GDM1 (cell line): ENCODE measurements around the gene SMARCAL1.
"Not testable (repeated sequence)": the region's sequence is repeated elsewhere in the genome, so short reads cannot be mapped to it uniquely, and the experiment has no call there.

ENCODE experiments used
- DNase-seq: peaks from one replicate; lab custom pipeline; 2025; lab: John Stamatoyannopoulos, UW

Gene SMARCAL1

DNA sequence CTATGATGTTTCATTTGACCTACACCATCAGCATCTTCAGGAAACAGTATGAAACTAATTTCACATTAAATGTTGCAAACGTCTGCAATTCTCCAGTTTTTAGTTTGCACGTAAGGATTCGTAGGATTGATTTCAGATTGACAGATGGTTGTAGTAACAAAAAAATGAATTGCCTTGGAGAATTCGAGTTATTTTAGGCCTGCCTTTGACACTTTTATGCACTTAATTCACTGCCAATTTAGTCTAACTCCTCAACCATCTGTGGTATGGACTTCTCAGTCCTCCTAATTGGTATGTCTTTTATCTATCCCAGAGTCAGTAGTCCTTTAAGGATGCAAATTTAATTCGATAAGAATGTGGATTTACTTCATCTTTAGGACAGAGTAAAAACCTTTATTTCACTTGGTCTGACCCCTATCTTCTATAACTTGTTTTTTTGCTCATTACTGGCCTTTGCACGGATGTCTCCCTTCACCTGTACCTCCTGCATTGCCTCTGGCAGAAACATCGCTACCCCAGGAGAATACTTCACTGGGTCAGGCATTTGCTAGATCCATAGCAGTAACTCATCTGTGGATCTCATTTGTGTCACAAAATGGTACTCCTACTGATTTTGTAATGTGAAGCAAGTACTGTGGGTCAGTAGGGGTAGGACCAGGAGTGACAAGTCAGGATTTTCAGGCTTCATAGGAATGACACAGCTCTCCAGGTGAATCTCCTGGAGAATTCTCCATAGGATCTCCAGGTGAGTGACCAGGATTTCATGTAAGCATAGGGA, 90.3 kb downstream of the SMARCAL1 start:
- DNase-seq: no peak

DNA sequence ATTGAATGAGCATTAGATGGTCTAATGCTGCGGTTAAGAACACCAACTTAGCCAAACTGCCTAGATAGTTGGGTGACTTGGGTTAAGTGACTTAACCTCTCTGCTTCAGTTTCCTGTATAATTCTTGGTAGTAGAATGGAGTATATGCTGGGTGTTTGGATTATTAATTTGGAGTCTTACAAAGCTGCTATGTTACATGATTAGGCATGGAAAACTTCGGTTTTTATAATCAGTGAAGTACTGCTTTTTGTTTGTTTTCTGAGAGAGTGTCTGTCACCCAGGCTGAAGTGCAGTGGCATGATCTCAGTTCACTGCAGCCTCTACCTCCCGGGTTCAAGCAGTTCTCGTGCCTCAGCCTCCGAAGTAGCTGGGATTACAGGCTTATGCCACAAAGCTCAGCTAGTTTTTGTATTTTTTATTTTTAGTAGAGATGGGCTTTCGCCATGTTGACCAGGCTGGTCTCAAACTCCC, 90.9 kb downstream of the SMARCAL1 start:
- DNase-seq: no peak

DNA sequence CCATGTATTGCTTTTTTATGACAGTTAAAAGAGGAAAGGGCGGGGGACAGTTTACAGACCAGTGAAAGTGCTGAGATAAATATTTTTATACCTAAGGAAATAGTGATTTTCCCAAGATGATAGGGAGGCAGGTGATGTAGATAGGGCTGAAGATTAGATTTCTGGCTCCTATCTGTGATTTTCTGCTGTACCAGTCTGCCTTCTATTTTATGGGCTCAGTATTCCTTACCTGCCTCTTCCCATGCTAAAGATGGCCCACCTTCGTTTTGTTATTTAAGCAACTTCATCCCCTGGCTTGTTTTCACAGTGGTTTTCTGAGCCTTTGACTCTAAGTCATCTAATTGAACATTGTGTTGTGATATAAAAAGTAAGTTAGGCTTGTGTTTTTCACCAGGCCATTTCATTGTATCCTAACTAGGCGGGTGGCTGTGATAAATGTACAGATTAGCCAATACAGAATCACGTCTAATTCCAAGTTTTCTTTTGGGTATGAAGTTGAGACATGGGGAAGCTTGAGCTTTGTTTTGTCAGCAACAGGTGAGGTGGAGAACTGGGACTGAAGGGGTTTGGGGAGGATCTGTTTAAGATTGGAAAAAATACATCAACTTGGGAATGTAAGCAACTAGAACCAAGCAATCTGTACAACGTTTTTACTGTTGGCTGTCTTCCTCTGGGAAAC, 91.6 kb downstream of the SMARCAL1 start:
- no peak for DNase-seq

DNA sequence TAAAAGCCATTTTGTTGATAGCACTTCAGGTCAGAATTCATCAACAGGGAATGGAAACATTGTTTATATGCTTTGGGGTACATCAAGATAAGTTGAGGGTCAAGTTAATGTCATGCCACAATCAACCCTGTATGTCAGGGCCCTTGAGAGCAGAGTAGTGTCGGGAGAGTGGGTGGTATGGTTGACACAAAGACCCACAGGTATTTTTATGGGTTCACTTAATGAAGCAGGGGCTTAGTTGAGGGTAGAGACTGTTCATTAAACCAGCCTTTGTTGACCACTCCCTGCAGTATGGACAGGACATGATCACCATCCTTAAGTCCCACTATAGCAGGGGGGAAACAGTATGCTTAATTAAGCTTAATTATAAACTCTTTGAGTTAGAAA, 92.1 kb downstream of the SMARCAL1 start:
- DNase-seq: no peak

DNA sequence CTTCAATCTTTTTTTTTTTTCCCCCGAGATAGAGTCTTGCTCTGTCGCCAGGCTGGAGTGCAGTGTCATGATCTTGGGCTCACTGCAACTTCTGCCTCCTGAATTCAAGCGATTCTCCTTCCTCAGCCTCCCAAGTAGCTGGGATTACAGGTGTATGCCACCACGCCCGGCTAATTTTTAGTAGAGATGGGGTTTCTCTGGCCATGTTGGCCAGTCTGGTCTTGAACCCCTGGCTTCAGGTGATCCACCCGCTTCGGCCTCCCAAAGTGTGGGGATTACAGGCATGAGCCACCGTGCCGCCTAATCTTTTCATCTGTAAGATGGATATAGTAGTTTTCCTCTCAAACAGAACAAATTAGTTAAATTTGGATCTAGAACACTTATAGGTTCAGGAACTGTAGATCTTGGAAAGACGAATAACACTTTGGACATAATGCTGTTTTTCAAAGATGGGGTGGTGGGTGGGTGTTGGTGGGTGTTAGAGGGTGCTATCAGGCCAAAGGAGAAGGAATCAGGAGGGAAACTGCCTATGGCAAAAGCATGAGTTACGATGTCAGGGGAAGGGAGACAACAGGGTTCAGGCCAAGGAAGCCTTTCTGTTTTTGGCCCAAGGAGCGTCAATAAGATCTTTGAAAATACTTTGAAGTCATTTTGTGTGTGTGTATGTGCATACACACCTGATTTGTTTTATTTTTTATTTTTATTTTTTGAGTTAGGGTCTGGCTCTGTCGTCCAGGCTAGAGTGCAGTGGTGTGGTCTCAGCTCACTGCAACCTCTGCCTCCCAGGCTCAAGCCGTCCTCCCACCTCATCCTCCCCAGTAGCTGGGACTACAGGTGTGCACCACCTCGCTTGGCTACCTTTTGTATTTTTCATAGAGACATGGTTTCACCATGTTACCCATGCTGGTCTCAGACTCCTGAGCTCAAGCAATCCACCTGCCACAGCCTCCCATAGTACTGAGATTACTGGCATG, 93.1 kb downstream of the SMARCAL1 start:
- no peak for DNase-seq

DNA sequence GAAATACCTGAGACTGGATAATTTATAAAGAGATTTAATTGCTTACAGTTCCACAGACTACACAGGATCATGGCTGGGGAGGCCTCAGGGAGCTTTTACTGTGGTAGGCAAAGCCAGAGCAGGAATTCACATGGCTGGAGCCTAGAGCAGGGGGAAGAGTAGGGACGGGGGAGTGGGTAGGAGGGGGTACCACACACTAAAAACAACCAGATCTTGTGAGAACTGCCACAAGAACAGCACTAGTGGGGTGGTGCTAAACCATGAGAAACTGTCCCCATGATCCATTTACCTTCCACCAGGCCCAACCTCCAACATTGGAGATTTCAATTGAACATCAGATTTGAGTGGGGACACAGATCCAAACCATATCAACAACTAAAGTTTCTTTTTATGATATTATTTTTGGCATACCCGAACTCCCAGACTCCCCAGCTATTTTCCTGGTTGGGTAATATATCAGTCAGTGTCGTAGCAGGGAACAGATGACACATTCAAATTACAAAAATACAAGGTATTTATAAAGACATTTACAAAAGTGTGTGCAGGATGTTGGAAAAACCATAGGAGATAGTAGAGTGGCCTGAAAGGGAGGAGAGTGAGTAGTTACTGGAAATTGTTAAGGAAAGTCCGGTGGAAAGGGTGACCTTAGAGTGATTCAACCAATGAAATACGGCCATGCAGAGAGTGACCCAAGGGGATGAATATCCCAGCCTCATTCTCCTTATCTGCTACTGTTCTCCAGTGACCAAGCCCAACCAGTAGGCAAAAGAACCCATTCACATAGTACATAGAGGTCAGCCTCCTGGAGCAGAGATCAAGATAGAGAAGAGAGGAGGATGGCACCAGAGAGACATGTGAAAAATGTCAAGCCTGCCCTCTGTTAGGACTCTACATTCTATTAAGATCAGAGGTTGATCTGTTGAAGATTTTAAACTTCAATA, 95.2 kb downstream of the SMARCAL1 start:
- DNase-seq: no peak

DNA sequence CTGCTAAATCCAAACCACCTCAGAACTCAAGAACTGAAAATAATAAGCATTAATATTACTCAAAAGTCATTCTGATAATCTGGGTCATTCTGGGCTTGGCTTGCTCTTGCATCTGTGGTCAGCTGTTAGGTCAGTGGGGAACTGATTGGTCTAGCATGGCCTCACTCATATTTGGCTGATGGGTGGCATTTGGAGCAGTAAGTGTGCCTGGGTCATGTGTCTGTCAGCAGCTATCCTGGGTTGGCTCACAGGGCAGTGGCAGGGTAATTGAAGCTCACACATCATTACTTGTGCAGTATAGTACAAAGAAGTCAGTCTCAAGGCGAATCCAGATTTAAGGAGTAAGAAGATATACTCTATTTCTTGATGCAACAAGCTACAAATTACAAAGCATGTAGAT, 95.9 kb downstream of the SMARCAL1 start:
- no peak for DNase-seq

DNA sequence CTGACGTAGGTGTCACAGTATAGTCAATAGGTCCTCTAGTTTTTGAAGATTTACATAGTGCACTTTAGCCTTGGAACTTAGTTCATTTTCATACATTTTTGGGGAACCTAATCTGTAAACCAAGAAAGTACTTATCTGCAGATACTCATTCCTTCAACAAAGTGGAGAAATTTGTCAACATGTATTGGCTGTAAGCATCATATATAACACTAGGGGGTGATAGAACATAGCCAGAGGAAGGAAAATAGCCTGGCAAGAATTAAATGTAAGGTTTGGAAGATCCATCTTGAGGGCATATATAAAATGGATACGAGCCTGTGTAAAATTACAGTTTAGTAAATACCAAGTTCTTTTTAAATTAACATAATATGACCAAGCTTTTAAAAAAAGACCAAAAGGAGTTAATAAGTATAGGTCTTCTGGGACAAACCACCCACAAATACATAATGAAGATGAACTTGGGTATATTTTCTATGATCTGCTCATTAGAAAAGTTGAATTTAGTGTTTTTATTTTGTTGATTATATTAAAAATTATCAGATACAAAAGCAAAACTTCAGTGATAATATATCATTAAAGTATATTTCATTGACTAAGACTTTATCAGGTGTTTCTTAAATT, 104.6 kb downstream of the SMARCAL1 start:
- DNase-seq: peak; percentile 27

DNA sequence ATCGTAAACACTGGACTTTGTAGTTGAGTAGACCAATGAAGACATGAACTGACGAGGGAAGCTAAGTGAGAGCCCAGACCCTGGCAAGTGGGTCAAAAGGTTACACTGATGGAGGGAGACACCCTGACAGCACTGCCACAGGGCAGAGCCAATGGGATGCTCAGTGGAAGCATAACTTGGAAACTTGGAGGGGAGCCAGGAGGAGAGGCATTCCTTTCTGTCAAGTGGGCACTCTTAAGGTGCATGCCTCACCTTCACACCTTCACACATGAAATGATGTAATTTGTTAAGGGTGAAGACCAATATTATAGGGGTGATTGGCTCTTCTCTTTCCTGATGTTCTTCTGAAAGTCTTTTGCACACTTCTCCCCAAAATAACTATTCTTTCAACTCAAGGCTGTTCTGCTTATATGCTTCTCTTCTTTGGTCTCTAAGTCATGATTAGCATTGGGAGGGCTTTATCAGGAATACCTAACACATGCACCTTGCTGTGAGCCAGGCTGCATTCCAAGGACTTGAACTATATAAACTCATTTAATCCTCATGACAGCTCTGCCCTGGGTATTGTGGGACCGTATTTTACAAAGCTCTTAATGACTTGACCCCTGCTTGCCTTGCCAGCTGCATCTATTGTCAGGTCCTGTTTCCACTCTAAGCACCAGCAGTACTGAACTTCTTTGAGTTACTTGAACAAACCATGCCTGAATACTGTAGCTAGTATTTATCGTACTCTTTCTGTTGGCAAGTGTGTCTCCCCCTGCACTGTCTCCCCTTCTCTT, 105.4 kb downstream of the SMARCAL1 start:
- DNase-seq: no peak

DNA sequence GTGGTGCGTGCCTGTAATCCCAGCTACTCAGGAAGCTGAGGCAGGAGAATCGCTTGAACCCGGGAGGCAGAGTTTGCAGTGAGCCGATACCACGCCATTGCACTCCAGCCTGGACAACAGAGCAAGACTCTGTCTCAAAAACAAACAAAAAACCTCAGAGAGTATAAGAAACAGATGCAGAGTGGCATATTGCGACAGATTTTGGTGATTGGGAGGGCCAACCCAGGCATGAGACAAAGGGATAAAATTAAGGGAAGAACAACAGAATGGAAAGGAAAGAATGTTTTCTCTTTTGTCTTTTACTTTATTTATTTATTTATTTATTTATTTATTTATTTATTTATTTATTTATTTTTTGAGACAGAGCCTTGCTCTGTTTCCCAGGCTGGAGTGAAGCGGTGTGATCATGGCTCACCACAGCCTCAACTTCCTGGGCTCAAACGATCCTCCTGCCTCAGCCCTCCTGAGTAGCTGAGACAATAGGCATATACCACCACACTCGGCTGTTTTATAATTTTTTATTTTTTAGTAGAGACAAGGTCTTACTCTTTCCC, 106.4 kb downstream of the SMARCAL1 start:
- DNase-seq: not testable (repeated sequence)

DNA sequence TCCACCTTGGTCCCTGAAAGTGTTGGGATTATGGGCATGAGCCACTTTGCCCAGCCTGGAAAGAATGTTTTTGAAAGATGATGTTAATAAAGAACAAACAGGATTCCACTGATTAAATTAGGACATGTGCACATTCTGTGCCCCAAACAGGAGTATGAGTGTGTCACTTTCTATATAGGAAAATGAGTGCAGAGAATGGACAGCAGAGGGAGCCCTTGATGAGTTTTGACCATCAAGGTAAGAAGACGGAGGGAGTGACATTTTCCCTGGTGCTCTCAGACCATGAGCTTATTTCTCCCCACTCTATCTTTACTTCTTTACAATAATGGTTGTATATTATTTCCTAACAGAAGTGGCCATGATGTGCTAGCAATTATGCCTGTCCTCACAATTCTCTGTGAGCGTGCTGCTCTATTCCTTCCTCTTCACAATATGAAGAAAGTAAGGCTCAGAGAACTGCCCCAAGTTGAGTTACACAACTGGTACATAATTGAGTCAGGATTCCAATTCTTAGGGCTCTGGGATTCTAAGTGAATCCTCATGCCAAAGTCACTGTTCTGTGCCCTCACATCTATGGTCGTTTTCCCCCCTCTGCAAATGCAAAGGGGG, 107.0 kb downstream of the SMARCAL1 start:
- peak; percentile 60 for DNase-seq

DNA sequence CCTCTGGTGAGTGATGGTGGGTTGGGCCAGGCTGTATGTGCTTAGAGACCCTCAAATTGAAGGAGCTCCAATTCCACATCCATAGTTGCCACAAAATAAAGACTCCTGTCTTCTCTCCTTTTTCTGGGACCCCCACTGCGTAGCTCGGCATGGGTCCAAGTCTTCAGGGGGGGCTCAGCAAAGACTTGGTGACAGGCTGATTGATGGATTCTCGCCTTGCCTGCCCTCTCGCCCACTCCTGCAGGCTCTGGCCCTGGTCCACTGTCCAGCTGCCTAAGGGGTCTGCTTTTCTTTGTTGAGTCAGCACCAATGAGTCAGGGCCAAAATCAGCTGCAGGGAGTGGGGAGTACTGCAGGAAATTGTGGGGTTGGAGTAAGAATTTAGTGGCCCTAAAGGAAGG, 107.8 kb downstream of the SMARCAL1 start:
- DNase-seq: no peak

DNA sequence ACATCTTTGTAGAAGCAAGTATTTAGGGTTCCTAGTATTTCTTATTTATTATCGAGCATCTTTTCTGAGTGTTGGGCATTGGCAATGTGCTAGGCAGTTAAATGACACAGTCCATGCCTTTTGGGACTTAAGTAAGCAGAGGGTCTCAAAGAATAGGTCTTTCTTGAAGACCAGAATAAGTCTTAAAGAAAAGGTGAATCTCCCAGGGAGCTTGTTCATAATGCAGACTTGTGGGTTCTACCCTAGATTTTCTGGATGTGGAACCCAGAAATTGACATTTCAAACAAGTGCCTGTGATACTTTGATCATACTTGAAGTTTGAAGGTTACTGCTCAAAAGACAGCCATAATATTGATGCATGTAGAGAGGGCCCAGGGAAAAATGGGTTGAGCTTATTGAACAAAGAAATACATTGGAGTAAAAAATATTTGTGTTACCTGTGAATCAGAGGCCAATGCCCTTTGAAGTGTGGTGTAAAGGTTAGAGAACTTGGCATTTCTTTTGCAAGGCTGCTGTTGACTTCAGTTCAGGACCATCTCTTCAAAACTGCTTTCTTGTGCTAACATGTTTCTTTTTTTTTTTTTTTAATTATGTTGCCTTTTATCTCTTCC, 110.7 kb downstream of the SMARCAL1 start:
- DNase-seq: no peak

DNA sequence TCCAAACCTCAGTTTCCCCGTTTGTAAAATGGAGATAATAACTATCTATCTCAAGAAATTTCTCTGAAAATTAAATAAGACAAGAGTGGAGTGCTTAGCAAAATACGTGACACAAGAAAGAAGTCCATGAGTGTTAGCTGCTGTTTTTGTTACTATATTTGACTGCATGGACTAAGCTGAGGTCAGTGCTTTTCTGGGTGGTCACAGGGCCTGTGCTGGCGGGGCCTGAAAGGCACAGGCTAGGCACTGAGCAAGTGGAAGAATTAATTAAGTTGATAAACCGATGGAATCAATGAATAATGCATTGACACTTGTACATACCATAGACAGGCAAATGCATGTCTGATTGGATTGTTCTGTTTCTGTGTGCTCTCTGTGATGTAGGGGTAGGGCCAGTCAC, 113.7 kb downstream of the SMARCAL1 start:
- DNase-seq: no peak

DNA sequence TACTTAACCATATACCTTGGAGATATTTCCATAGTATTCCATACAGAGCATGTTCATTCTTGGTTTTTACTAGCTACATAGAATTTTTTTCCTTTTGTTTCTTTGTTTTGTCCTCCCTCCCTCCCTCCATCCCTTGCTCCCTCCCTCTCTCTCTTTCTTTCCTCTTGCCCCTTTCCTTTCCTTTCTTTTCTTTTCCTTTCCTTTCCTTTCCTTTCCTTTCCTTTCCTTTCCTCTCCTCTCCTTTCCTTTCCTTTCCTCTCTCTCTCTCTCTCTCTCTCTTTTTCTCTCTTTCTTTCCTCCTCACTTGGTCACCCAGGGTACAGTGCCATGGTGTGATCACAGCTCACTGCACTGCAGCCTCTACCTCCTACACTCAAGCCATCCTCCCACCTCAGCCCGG, 114.7 kb downstream of the SMARCAL1 start:
- DNase-seq: no peak

DNA sequence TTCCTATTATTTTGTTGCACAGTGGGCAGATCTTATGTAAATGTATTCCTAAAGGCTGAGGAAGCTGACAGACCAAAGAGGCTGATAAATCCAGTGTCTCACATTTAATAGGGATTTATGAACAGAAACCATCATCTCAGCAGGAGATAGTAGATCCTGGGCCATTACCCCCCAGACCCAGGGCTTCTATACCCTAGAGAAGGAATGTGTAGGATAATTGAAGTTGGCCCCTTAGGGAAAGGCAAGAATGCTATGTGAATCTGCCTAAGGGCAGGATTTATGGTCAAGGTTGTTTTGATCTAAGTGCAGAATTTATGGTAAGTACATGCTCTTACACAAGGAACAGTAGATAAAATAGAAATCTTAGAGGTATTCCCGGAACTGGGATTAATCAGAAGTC, 115.3 kb downstream of the SMARCAL1 start:
- DNase-seq: no peak

DNA sequence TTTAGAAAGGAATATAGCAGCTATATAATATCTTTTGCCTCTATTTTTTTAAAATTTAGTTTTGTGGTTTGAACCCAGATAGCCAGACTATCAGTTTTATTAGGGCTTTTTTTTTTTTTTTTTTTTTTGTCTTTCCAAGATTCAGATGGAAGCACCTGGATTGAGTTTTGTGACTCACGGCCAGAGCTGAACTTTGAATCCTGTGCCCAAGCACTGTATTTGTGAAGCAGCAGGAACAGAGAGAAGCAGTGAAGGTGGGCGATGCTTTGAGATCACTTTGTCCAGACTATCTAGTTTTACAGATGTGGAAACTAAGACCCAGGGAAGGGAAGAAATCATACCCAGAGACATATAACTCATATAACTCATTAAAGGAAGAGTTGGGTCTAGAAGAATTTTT, 120.3 kb downstream of the SMARCAL1 start:
- DNase-seq: no peak
